Measurements from ENCODE around the gene LTN1. TPM values are rescaled to one million over a fixed set of nuclear protein-coding genes. Genes with fewer than 3 reads are reported as not detected.

Gene LTN1
- total RNA-seq, 1 donor from 2014 or later: 28.9 TPM

DNA sequence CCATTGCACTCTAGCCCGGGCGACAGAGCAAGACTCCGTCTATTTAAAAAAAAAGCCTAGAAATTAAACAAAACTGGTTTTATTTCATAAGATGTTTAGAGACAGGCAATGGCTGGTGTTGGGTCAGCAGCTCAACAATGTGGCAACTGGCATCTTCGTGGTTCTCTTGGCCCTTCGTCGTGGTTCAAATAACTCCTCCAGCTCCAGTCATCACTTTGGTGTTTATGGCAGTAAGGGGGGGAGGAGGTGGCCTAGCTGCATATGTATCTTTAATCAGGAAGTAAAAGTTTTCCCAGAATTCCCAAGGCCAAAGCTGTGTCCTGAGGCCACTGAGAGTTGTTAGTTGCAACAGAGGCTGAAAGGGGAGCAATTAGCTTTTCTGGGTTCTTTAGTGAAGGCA is 13.0 kb upstream of the LTN1 start:
- H3K27me3 Mint-ChIP-seq (ENCODE audit: low read depth, unreplicated experiment): no peaks in the 10 kb centered on the region
- H3K4me1 ChIP-seq (ENCODE audit: insufficient read depth, low read length): peaks cover 3% of the 10 kb centered on the region
- H3K79me2 ChIP-seq (ENCODE audit: insufficient read depth, low read length): no peaks in the 10 kb centered on the region
- no peaks in the 10 kb centered on the region for H4K20me1 ChIP-seq (ENCODE audit: insufficient read depth, low read length)
- H3K36me3 Mint-ChIP-seq (ENCODE audit: low read depth, unreplicated experiment): peaks cover 2% of the 10 kb centered on the region
- no peaks in the 10 kb centered on the region for H3K9me3 Mint-ChIP-seq (ENCODE audit: unreplicated experiment)
- peak overlapping the region; percentile 54 for H3K4me3 Mint-ChIP-seq (ENCODE audit: unreplicated experiment)
- H3K4me2 ChIP-seq (ENCODE audit: low read length): no peak overlapping the region
- H3K4me1 Mint-ChIP-seq (ENCODE audit: low read depth, unreplicated experiment): peaks cover 3% of the 10 kb centered on the region
- H3K9me3 ChIP-seq (ENCODE audit: insufficient read depth, low read depth, low read length): no peaks in the 10 kb centered on the region
- no peak overlapping the region for H3K27ac ChIP-seq (ENCODE audit: low read depth, low read length)
- H3K27ac Mint-ChIP-seq (ENCODE audit: unreplicated experiment): no peak overlapping the region
- H3K9ac ChIP-seq (ENCODE audit: low read length): no peak overlapping the region
- no peak overlapping the region for H3K4me3 ChIP-seq (ENCODE audit: insufficient read depth, low read depth, low read length)
- no peak overlapping the region for H2AFZ ChIP-seq (ENCODE audit: low read depth, low read length)
- no peak for FAIRE-seq
- peaks cover 8% of the 10 kb centered on the region for H3K36me3 ChIP-seq (ENCODE audit: insufficient read depth, low read length)
- no peak for DNase-seq (ENCODE audit: low read depth)
- no peaks in the 10 kb centered on the region for H3K27me3 ChIP-seq (ENCODE audit: insufficient read depth, low read length)
- TF ChIP-seq, protein P1, sequence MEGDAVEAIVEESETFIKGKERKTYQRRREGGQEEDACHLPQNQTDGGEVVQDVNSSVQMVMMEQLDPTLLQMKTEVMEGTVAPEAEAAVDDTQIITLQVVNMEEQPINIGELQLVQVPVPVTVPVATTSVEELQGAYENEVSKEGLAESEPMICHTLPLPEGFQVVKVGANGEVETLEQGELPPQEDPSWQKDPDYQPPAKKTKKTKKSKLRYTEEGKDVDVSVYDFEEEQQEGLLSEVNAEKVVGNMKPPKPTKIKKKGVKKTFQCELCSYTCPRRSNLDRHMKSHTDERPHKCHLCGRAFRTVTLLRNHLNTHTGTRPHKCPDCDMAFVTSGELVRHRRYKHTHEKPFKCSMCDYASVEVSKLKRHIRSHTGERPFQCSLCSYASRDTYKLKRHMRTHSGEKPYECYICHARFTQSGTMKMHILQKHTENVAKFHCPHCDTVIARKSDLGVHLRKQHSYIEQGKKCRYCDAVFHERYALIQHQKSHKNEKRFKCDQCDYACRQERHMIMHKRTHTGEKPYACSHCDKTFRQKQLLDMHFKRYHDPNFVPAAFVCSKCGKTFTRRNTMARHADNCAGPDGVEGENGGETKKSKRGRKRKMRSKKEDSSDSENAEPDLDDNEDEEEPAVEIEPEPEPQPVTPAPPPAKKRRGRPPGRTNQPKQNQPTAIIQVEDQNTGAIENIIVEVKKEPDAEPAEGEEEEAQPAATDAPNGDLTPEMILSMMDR (IDR thresholded peaks at IDR 0.05; ENCODE audit: insufficient read depth, low read depth, low read length): no peak
- no peak for TF ChIP-seq EZH2 (IDR thresholded peaks at IDR 0.05; ENCODE audit: insufficient read depth, low read length)

DNA sequence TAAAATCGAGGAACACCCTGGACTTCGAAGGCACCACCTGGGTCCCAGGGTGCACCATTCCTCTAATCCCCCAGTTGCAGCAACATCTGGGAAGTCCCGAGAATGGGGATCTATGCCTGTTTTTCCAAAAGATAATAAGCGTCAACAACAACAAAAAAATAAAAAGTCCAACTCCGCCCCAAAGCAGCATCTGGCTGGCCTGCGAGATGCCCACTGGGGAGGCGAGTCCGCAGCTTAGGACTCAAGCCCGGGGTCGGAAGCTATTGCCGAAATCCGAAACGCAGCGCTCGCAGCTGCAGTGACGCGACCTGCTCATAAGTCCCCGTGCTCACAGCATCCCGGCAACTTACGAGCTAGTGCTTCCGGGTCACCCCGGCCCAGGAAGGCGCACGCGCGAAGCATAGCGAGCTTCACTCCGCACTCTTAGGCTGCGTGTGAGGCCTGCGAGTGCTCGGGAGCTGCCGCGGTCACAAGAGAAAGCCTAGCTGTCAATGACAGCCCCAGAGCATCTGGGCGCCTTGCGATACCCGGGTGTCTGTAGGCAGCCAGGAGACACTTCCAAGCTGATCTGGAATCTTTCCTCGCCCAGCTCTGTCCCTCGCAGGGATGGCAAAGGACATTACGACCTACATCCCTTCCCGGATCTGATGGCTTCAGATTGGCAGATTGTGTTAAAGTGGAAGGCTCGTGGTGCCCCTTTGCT is 9.9 kb upstream of the LTN1 start:
- TF ChIP-seq, protein P1 (IDR thresholded peaks at IDR 0.05; ENCODE audit: insufficient read depth, low read depth, low read length): no peak
- TF ChIP-seq EZH2 (IDR thresholded peaks at IDR 0.05; ENCODE audit: insufficient read depth, low read length): no peak
- no peaks in the 10 kb centered on the region for H3K9me3 Mint-ChIP-seq (ENCODE audit: unreplicated experiment)
- peak overlapping the region; percentile 97 for H3K27ac Mint-ChIP-seq (ENCODE audit: unreplicated experiment)
- H3K36me3 ChIP-seq (ENCODE audit: insufficient read depth, low read length): peaks cover 2% of the 10 kb centered on the region
- H3K4me1 Mint-ChIP-seq (ENCODE audit: low read depth, unreplicated experiment): no peaks in the 10 kb centered on the region
- no peaks in the 10 kb centered on the region for H3K79me2 ChIP-seq (ENCODE audit: insufficient read depth, low read length)
- H3K27me3 ChIP-seq (ENCODE audit: insufficient read depth, low read length): no peaks in the 10 kb centered on the region
- FAIRE-seq: peak; percentile 66
- no peaks in the 10 kb centered on the region for H3K27me3 Mint-ChIP-seq (ENCODE audit: low read depth, unreplicated experiment)
- peak overlapping the region; percentile 85 for H3K4me3 ChIP-seq (ENCODE audit: insufficient read depth, low read depth, low read length)
- H3K9me3 ChIP-seq (ENCODE audit: insufficient read depth, low read depth, low read length): no peaks in the 10 kb centered on the region
- peak; percentile 95 for DNase-seq (ENCODE audit: low read depth)
- H3K4me3 Mint-ChIP-seq (ENCODE audit: unreplicated experiment): peak overlapping the region; percentile 87
- H4K20me1 ChIP-seq (ENCODE audit: insufficient read depth, low read length): no peaks in the 10 kb centered on the region
- peaks cover 3% of the 10 kb centered on the region for H3K4me1 ChIP-seq (ENCODE audit: insufficient read depth, low read length)
- H3K36me3 Mint-ChIP-seq (ENCODE audit: low read depth, unreplicated experiment): peaks cover 2% of the 10 kb centered on the region
- peak overlapping the region; percentile 99 for H2AFZ ChIP-seq (ENCODE audit: low read depth, low read length)
- peak overlapping the region; percentile 91 for H3K4me2 ChIP-seq (ENCODE audit: low read length)
- H3K9ac ChIP-seq (ENCODE audit: low read length): peak overlapping the region; percentile 95
- H3K27ac ChIP-seq (ENCODE audit: low read depth, low read length): peak overlapping the region; percentile 92

DNA sequence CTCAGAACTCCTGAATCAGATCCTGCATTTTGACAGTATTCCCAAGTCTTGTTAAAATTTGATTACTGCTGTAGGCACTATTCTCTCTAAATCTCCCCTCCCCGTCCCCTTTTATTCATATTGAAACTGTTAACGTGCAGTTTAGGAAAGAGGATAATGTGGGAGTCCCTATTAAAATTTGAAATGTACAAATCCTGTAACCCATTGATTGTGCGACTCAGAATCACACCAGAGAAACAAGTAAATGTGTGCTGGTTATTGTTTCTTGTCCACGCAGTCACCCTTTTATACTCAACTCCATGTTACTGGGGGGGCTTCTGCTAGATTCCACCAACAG is 584 bp upstream of the LTN1 start:
- no peaks in the 10 kb centered on the region for H3K27me3 ChIP-seq (ENCODE audit: insufficient read depth, low read length)
- peak overlapping the region; percentile 94 for H3K9ac ChIP-seq (ENCODE audit: low read length)
- Mint-ChIP-seq H3K27me3 (ENCODE audit: low read depth, unreplicated experiment) (no peaks in the 10 kb centered on the region), H3K27ac (ENCODE audit: unreplicated experiment) (peak overlapping the region; percentile 88), H3K4me3 (ENCODE audit: unreplicated experiment) (peak overlapping the region; percentile 96), H3K36me3 (ENCODE audit: low read depth, unreplicated experiment) (no peaks in the 10 kb centered on the region), H3K9me3 (ENCODE audit: unreplicated experiment) (no peaks in the 10 kb centered on the region), H3K4me1 (ENCODE audit: low read depth, unreplicated experiment) (no peaks in the 10 kb centered on the region)
- no peaks in the 10 kb centered on the region for H3K36me3 ChIP-seq (ENCODE audit: insufficient read depth, low read length)
- DNase-seq (ENCODE audit: low read depth) (no peak), FAIRE-seq (no peak)
- H2AFZ ChIP-seq (ENCODE audit: low read depth, low read length): peak overlapping the region; percentile 77
- H3K4me1 ChIP-seq (ENCODE audit: insufficient read depth, low read length): peaks cover 10% of the 10 kb centered on the region
- peaks cover 6% of the 10 kb centered on the region for H4K20me1 ChIP-seq (ENCODE audit: insufficient read depth, low read length)
- H3K4me2 ChIP-seq (ENCODE audit: low read length): peak overlapping the region; percentile 81
- peak overlapping the region; percentile 71 for H3K27ac ChIP-seq (ENCODE audit: low read depth, low read length)
- H3K4me3 ChIP-seq (ENCODE audit: insufficient read depth, low read depth, low read length): peak overlapping the region; percentile 96
- no peaks in the 10 kb centered on the region for H3K9me3 ChIP-seq (ENCODE audit: insufficient read depth, low read depth, low read length)
- peaks cover 43% of the 10 kb centered on the region for H3K79me2 ChIP-seq (ENCODE audit: insufficient read depth, low read length)
- TF ChIP-seq, protein P1 (IDR thresholded peaks at IDR 0.05; ENCODE audit: insufficient read depth, low read depth, low read length): no peak
- no peak for TF ChIP-seq EZH2 (IDR thresholded peaks at IDR 0.05; ENCODE audit: insufficient read depth, low read length)

Measured in astrocyte (in vitro differentiated cells and primary cell).